Neural progenitor cell (in vitro differentiated cells): Measurements from ENCODE around the gene LRRC8D. TPM values are rescaled to one million over a fixed set of nuclear protein-coding genes. Genes with fewer than 3 reads are reported as not detected.

Experiments used
- DNase-seq: peaks from one replicate; pipeline ENCODE4 v3.0.0-alpha.2; 2016; ENCODE audit warnings: low spot score
- H2AFZ ChIP-seq: fragments of 200-600 bp; sonication (generic); replicated peaks from 2 replicates; pipeline ENCODE4 v1.6.1; 2016; ENCODE audit warnings: antibody characterized with exemption
- H3F3A ChIP-seq: fragments of 200-600 bp; sonication (generic); 2 replicates; pipeline ENCODE4 v1.6.1; 2016; ENCODE audit warnings: antibody characterized with exemption, low read depth
- H3K27ac ChIP-seq: fragments of 200-600 bp; sonication (generic); 2 replicates; pipeline ENCODE4 v1.5.1; 2016; ENCODE audit warnings: mild to moderate bottlenecking
- H3K27me3 ChIP-seq: fragments of 200-600 bp; sonication (generic); 2 replicates; pipeline ENCODE4 v1.6.1; 2016; ENCODE audit warnings: mild to moderate bottlenecking, moderate library complexity
- H3K36me3 ChIP-seq: fragments of 200-600 bp; sonication (generic); 2 replicates; pipeline ENCODE4 v1.5.1; 2016
- H3K4me1 ChIP-seq: fragments of 200-600 bp; sonication (generic); 2 replicates; pipeline ENCODE4 v1.6.1; 2016; ENCODE audit warnings: mixed run types
- H3K4me2 ChIP-seq: fragments of 200-600 bp; sonication (generic); 2 replicates; pipeline ENCODE4 v1.6.1; 2016
- H3K4me3 ChIP-seq: fragments of 200-600 bp; sonication (generic); 2 replicates; pipeline ENCODE4 v1.5.1; 2016
- H3K79me2 ChIP-seq: fragments of 200-600 bp; sonication (generic); 2 replicates; pipeline ENCODE4 v1.6.1; 2016; ENCODE audit warnings: low read depth
- H3K9ac ChIP-seq: fragments of 200-600 bp; sonication (generic); 2 replicates; pipeline ENCODE4 v1.6.1; 2016
- H3K9me3 ChIP-seq: fragments of 200-600 bp; sonication (generic); 2 replicates; pipeline ENCODE4 v1.5.1; 2016; ENCODE audit warnings: low read depth
- H4K20me1 ChIP-seq: fragments of 200-600 bp; sonication (generic); 2 replicates; pipeline ENCODE4 v1.6.1; 2016; ENCODE audit warnings: low read depth
- H3K27ac Mint-ChIP-seq: 3 replicates; pipeline ENCODE4 v1.8.0; 2021; ENCODE audit warnings: mixed read lengths
- H3K27me3 Mint-ChIP-seq: 2 replicates; pipeline ENCODE4 v1.8.0; 2022; ENCODE audit warnings: low read depth, mild to moderate bottlenecking, inconsistent platforms, moderate library complexity, mixed read lengths; ENCODE audit not compliant: insufficient read depth
- H3K36me3 Mint-ChIP-seq: 3 replicates; pipeline ENCODE4 v1.8.0; 2021; ENCODE audit warnings: mixed read lengths
- H3K4me1 Mint-ChIP-seq: 3 replicates; pipeline ENCODE4 v1.8.0; 2021; ENCODE audit warnings: mixed read lengths
- H3K4me3 Mint-ChIP-seq: 3 replicates; pipeline ENCODE4 v1.8.0; 2021; ENCODE audit warnings: mild to moderate bottlenecking, moderate library complexity, mixed read lengths
- H3K9me3 Mint-ChIP-seq: 3 replicates; pipeline ENCODE4 v1.8.0; 2020; ENCODE audit warnings: mixed read lengths
- EZH2 ChIP-seq: fragments of 200-600 bp; sonication (generic); IDR thresholded peaks from 2 replicates; pipeline ENCODE4 v1.6.1; 2017; ENCODE audit warnings: antibody characterized with exemption, mild to moderate bottlenecking, moderate library complexity
- EZH2phosphoT487 ChIP-seq: fragments of 200-600 bp; sonication (generic); IDR thresholded peaks from 2 replicates; pipeline ENCODE4 v1.6.1; 2017; ENCODE audit warnings: antibody characterized with exemption
- total RNA-seq: library from RNA; depleted of rRNA; stranded (reverse); fragments of >200 nt; gene quantifications from 2 replicates; pipeline ENCODE4 v1.2.3, GENCODE V29; 2015; ENCODE audit warnings: low replicate concordance
- TF ChIP-seq, protein P1 (sequence below): fragments of 200-600 bp; sonication (generic); IDR thresholded peaks from 2 replicates; pipeline ENCODE4 v1.5.1; 2017; ENCODE audit warnings: antibody characterized with exemption, mild to moderate bottlenecking

Gene LRRC8D
- total RNA-seq, 1 donor from 2014 or later = 55.7 TPM

GRCh38 chr1:89810302-89810701 lies 10.5 kb upstream of the LRRC8D start:
- H3K27me3 ChIP-seq = no peaks in the 10 kb centered on the region
- no peak for DNase-seq
- no peaks in the 10 kb centered on the region for H3K4me1 Mint-ChIP-seq
- H3K4me3 Mint-ChIP-seq = no peak overlapping the region
- no peak overlapping the region for H3K9ac ChIP-seq
- TF ChIP-seq EZH2 (no peak), EZH2phosphoT487 (no peak)
- TF ChIP-seq, protein P1, sequence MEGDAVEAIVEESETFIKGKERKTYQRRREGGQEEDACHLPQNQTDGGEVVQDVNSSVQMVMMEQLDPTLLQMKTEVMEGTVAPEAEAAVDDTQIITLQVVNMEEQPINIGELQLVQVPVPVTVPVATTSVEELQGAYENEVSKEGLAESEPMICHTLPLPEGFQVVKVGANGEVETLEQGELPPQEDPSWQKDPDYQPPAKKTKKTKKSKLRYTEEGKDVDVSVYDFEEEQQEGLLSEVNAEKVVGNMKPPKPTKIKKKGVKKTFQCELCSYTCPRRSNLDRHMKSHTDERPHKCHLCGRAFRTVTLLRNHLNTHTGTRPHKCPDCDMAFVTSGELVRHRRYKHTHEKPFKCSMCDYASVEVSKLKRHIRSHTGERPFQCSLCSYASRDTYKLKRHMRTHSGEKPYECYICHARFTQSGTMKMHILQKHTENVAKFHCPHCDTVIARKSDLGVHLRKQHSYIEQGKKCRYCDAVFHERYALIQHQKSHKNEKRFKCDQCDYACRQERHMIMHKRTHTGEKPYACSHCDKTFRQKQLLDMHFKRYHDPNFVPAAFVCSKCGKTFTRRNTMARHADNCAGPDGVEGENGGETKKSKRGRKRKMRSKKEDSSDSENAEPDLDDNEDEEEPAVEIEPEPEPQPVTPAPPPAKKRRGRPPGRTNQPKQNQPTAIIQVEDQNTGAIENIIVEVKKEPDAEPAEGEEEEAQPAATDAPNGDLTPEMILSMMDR = no peak
- peaks cover 2% of the 10 kb centered on the region for H3K27me3 Mint-ChIP-seq
- no peaks in the 10 kb centered on the region for H3F3A ChIP-seq
- no peaks in the 10 kb centered on the region for H3K36me3 Mint-ChIP-seq
- peaks cover 9% of the 10 kb centered on the region for H3K4me1 ChIP-seq
- H3K79me2 ChIP-seq = no peaks in the 10 kb centered on the region
- no peak overlapping the region for H3K27ac ChIP-seq
- no peaks in the 10 kb centered on the region for H3K36me3 ChIP-seq
- H3K27ac Mint-ChIP-seq = no peak overlapping the region
- H3K4me3 ChIP-seq = no peak overlapping the region
- no peaks in the 10 kb centered on the region for H3K9me3 ChIP-seq
- H3K9me3 Mint-ChIP-seq = no peaks in the 10 kb centered on the region
- H4K20me1 ChIP-seq = no peaks in the 10 kb centered on the region
- H3K4me2 ChIP-seq = no peak overlapping the region
- H2AFZ ChIP-seq = no peak overlapping the region

DNA sequence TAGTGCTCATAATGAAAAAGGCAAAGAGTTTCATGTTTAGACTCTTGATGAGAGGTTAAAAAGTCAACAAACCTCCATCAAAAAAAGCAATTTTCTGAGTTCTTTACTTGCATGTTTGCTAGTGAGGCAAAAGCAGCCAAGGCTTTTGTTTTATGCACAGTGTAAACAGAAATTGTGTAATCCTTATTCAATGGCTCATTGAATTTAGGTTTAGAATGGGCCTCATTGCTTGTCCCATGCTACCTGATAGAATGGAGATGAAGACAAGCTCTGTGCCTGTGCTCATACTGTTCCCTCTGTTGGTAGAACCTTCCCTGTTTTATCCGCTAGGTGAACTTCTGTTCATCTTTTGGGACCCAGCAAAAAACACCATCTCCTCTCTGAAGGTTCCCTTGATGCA lies 10.0 kb upstream of the LRRC8D start:
- Mint-ChIP-seq H3K27me3 (peaks cover 2% of the 10 kb centered on the region), H3K4me3 (no peak overlapping the region), H3K4me1 (no peaks in the 10 kb centered on the region), H3K36me3 (no peaks in the 10 kb centered on the region), H3K9me3 (no peaks in the 10 kb centered on the region), H3K27ac (no peak overlapping the region)
- no peak for DNase-seq
- Histone ChIP-seq H3K27me3 (no peaks in the 10 kb centered on the region), H3K4me1 (peaks cover 9% of the 10 kb centered on the region), H4K20me1 (no peaks in the 10 kb centered on the region), H3K9ac (no peak overlapping the region), H2AFZ (no peak overlapping the region), H3F3A (no peaks in the 10 kb centered on the region), H3K27ac (no peak overlapping the region), H3K4me3 (no peak overlapping the region), H3K4me2 (no peak overlapping the region), H3K9me3 (no peaks in the 10 kb centered on the region), H3K36me3 (no peaks in the 10 kb centered on the region), H3K79me2 (no peaks in the 10 kb centered on the region)
- TF ChIP-seq, protein P1 = no peak
- TF ChIP-seq EZH2phosphoT487 (no peak), EZH2 (no peak)

DNA sequence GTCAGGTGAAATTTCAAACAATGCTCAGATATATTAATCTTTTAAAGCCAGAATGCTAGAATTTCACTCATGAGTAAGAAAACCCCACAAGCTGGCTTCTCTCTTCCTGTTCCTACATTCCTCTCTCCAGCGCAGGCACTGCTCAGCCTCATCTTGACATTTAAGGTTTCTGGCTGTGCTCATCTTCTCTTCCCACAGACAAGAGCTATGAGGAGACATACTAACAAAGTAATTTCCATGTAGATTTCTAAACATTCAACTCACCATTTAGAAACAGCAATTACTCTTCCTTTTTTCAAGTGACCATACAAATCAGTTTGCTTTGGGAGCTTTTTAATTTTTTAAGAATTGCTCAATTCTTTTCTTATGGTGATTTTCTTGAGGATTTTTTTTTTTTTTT lies 7.8 kb upstream of the LRRC8D start:
- no peaks in the 10 kb centered on the region for H3K79me2 ChIP-seq
- H3K9ac ChIP-seq = no peak overlapping the region
- H3K36me3 Mint-ChIP-seq = no peaks in the 10 kb centered on the region
- H3K4me1 ChIP-seq = peaks cover 9% of the 10 kb centered on the region
- H3F3A ChIP-seq = no peaks in the 10 kb centered on the region
- H3K27me3 ChIP-seq = no peaks in the 10 kb centered on the region
- no peak overlapping the region for H3K4me3 Mint-ChIP-seq
- no peak overlapping the region for H3K4me3 ChIP-seq
- H3K9me3 Mint-ChIP-seq = no peaks in the 10 kb centered on the region
- no peaks in the 10 kb centered on the region for H3K36me3 ChIP-seq
- H3K27ac ChIP-seq = no peak overlapping the region
- DNase-seq = no peak
- H3K4me2 ChIP-seq = no peak overlapping the region
- H3K9me3 ChIP-seq = no peaks in the 10 kb centered on the region
- no peaks in the 10 kb centered on the region for H4K20me1 ChIP-seq
- no peak overlapping the region for H3K27ac Mint-ChIP-seq
- TF ChIP-seq EZH2phosphoT487 = no peak
- no peak for TF ChIP-seq EZH2
- TF ChIP-seq, protein P1 = no peak
- peaks cover 2% of the 10 kb centered on the region for H3K27me3 Mint-ChIP-seq
- no peaks in the 10 kb centered on the region for H3K4me1 Mint-ChIP-seq
- no peak overlapping the region for H2AFZ ChIP-seq
